ENCODE results near the gene PRICKLE2.

The PRICKLE2 gene

DNA sequence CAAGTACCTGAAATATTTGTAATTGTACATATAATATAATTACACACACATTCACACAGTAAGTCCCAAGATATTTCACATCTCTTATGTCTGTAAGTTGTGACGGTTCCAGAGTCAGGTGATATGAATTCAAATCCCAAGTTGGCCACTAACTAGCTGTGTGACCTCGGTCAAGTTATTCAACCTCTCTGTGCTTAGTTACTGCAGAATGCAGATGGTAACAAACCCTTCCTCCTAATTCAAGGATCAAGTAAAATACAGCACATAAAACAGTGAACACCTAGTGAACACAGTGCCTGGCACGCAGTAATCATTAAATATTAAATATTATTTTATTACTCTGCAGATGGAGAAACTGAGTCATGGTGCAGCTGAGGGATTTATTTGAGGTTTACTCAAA lies 6.9 kb downstream of the PRICKLE2 start:
- DNase-seq: no peak

GRCh38 chr3:64216274-64217147 lies 8.8 kb downstream of the PRICKLE2 start:
- DNase-seq: peak; percentile 51

GRCh38 chr3:64215559-64215958 lies 9.7 kb downstream of the PRICKLE2 start:
- no peak for DNase-seq

DNA sequence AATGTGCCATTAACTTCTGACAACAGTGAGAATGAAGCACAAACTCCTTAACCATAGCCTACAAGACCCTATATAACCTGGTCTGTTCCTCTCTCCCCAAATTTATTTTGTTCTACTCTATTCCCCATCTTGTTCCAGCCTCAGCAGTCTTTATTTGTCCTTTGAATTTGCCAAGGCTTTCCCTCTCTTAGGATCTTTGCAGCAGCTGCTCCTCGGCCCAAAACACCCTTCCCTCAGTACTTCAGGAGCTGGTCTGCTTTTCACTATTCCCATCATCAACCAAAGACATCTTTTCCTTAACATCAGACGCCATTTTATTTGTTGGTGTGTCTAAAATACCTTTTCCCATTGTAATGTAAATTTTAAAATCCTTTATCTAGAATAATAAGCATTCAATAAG lies 10.2 kb downstream of the PRICKLE2 start:
- no peak for DNase-seq

DNA sequence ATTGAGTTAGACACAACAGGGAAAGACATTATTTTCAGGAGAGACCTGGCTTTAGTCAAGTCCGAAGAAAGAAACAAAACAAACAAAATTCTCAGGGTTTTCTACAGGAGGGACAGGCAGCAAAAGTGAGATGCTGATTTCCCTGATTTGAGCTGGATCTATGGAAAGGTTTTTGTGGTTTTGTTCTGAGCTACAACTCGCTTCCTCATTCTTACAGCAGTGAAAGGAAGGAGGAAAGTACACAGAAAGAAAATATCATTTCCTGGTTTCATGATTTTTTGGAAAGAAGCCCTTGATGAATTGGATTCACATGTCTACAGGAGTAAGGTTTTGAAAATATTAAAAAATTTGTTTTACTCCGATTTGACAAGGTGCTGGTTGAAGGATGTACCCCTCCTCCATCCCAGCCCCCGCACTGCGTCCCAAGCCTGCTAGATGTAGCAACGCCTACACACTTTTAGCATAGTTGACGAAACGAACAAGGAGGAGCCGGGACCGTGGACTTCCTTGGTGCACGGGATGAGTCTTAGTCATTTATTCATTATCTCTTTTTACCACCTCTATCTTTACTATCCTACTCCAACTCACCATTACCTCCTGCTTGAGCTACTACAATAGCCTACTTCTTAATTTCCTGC lies 10.8 kb downstream of the PRICKLE2 start:
- no peak for DNase-seq

GRCh38 chr3:64213962-64214379 lies 11.3 kb downstream of the PRICKLE2 start:
- DNase-seq: no peak

GRCh38 chr3:64213224-64213878 lies 11.9 kb downstream of the PRICKLE2 start:
- DNase-seq: no peak

DNA sequence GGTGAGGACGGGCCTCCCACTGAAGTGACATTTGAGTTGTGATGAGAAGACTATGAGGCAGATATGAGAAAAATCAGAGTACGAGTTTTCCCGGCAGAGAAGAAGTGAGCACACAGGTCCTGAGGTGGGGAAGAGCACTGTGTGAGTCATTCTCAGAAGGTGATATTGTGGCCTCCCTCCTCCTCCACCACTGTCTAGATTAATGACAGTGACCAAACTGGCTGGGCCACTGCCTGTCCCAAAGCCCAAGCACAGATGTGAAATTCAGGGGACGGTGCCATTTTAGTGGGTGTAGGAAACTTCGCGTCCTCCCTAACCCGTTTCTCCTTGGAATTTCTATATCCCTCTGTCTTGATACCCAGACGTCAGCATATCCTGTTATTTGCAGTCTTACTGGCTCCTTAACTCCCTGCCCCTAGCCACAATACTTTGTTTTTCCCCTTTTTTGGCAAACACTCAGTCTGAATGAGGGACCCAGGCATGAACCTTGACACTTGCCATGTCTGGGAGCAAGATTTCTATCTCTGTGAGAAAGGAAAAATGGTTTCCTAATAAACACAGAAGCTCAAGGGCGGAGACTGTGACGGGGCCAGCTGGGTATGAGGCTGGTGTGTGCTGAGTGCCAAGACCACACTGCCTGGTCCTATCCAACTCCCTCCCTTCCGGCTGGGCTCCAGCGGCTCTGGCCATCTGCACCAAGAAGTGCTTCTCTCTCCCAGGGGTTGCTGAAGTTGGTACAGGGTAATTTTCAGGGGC lies 15.2 kb downstream of the PRICKLE2 start:
- no peak for DNase-seq

DNA sequence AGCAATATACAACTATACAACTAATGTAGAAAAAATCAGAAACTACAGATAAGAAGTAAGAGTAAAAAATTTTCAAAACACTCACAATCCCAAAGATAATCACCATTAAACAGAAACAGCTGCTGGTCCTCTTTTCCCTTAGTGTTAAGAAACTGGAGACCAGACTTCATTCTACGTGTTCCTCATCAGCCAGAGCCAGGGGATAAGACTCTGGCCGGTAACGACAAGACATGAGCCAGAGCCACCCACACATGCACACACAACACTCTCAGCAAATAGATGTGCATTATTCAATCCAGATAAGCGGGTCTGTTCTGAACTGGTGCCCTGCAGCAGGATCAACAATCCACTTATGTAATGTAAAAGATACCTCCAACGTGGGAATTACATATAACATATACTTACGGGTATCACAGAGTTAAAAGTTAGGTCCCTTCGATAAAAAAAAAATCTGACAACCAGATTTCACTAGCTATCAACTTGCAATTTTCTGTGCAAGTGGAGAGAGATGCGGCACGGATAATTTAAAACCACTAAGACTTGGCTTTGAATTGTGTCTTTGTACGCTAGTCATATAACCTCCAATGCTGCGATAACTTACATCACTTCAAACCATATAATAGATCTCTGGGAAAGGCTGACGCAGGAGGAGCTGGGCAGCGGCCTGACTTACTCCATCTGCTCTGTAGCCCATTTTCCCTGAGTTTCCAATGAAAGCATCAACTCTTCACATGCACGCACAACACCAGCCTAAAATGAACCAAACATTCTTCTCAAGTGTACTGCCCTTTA lies 17.8 kb downstream of the PRICKLE2 start:
- no peak for DNase-seq

GRCh38 chr3:64203969-64204908 lies 21.0 kb downstream of the PRICKLE2 start:
- DNase-seq: no peak

DNA sequence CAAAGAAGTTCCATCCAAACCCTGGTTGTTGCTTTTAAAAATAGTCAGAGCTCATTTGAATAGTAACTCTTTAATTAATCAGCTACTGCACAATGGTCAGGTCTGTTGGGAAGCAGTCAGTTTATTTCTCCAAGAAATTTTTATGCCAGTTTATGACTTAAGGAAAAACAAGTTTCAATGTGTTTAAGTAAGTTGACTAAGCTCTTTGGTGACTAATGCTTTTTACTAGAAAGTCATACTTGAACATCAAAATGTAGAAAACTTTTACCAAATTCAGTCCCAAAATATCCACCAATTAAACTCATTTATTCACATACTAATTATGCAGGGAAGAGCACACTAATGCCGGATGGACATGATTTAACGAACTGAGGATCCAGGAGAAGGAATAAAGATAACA lies 22.1 kb downstream of the PRICKLE2 start:
- no peak for DNase-seq

- no peak for DNase-seq
Observed at GRCh38 chr3:64199932-64200331, 25.3 kb downstream of the PRICKLE2 start.

GRCh38 chr3:64196236-64196929 lies 28.9 kb downstream of the PRICKLE2 start:
- no peak for DNase-seq

DNA sequence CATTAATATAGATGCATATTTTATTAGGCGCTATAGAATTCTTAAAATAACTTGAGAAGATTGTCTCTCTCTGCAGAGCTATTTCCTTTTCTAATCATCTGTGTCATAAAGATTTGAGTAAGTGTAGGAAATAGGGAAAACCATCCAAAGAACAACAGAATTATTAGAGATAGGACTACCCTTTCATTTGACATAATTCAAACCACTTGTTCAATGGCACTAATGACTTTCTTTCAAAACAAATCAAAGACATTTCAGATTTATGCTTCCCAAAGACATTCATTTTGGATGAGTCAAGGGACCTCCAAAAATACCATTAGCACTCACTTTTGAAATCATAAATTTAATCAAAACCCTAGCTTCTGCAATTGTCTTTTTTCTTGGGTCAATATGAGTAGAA lies 29.5 kb downstream of the PRICKLE2 start:
- no peak for DNase-seq

- DNase-seq: no peak
Observed at GRCh38 chr3:64191822-64192221, 33.4 kb downstream of the PRICKLE2 start.

DNA sequence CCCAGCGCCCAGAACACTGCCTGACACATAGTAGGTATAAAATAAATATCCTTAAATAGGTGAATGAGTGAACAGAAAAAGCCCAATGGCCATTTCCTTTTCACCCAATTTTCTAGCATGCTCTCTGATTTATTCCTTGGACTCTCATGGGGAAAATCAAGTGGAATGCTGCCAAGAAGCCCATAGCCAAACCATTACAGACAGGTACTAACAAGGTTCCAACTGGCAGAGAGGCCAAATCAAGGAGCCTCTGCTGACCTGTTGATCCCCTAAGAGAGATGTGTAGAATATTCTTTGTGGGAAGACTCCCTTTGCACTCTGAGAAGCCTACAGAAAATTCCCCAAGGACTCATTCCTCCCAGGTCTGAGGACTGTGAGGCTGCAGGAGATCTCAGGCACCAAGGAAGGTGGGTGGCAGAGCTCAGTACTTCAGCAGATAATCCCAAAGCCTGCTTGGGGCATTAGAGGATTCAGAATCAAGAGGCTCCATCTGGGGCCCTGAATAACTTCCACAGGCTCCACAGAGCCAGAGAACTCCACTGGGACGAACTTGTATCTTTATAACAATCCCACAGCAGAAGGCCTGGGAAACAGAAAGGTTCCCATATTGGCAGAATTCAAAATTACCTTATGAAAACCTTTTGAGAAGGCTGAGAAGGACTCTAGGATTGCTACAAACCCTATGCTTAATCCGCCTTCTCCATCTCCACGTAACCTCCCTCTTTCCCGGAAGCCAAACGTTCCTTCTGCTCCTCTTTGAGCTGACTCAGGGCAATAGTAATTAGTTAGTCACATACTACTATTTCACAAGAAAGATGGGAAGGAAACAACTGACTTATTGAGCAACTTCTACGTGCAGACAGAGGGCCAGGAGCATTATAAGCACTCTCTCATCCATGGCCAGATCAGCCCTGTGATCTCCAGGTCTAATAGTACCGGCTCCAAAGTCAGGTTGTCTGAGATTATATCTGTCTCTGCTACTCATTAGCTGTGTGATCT lies 34.5 kb downstream of the PRICKLE2 start:
- no peak for DNase-seq

GRCh38 chr3:64188810-64189560 lies 36.3 kb downstream of the PRICKLE2 start:
- no peak for DNase-seq

Data from NCI-H2227 treated with DMSO at 0.1 percent for 48 hours (cell line).